HG02798 (cell line): ENCODE results near the gene FSTL4.

Experiments used
- ATAC-seq: cut with Tn5 transposase; IDR thresholded peaks from one replicate; pipeline ENCODE4 v1.9.1; 2021; ENCODE audit warnings: mild to moderate bottlenecking; ENCODE audit not compliant: unreplicated experiment, poor library complexity

Gene FSTL4

DNA sequence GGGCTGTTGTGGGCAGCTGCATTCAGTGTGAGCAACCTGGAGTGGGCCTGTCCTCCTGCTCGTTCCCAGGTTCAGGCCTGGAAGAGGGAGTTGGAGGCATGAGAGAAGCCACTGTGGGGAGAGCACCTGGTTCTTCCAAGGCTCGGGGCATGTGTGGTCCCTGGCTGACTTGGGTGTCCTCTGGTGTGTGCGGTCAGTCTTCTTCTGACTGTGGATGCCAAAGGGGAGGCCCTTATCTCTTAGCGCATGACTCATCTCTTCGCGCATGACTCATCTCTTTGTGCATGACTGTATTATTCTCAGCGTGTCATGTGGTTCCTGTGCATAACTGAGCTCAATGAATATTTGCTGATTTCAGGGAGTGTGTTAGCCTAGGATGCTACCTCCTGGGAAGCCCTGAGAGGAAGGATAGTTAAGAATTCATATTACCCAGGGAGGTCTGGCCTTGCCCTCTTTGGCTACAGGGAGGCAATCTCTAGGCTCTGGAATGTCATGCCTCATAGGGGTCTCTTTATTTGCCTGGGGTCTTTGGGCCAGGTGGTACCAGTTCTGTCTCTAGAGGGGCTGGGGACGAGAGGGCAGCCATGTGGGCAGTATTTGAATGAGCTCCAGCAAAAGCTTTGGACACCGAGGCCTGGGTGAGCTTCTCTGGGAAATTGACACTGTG lies 371.8 kb downstream of the FSTL4 start:
- peak; percentile 74 for ATAC-seq

- no peak for ATAC-seq
Measured at GRCh38 chr5:133238426-133239205, 373.7 kb downstream of the FSTL4 start.

DNA sequence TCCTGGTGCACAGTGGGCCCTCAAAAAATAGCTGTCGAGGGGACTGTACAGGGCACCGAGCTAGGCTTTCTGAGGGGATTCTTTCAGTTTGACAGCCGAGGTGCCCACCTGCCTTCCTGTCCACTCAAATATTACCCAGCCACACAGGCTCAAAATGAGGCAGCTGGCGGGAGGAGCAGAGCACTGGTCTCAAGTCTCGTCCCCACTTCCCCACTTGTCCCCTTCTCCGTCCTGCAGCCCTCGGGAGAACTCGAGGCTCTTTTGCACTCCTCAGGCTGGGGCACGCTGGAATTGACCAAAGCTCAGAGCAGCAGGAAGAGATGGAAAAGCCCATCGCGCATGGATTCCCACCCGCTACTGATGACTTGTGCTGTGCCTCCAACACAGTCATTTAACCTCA lies 375.4 kb downstream of the FSTL4 start:
- no peak for ATAC-seq

DNA sequence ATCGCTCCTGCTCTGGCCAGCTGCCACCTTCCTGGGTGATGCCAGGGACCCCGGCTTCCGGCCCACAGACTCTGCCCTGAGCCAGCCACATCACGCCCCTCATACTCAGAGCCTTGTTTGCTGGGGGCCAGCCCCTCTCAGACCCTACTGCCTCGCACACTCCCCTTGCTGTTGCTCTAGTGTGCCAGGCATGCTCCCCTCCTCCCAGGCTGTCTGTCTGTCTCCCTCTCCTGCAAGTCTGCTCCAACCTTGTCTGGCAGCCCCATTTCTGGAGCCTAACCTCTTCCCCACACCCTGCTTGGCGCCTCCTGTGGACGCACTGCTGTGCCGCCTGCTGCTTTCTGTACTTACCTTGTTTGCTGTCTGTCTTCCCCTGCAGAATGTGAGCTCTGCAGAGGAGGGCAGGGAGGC lies 375.8 kb downstream of the FSTL4 start:
- ATAC-seq = no peak

DNA sequence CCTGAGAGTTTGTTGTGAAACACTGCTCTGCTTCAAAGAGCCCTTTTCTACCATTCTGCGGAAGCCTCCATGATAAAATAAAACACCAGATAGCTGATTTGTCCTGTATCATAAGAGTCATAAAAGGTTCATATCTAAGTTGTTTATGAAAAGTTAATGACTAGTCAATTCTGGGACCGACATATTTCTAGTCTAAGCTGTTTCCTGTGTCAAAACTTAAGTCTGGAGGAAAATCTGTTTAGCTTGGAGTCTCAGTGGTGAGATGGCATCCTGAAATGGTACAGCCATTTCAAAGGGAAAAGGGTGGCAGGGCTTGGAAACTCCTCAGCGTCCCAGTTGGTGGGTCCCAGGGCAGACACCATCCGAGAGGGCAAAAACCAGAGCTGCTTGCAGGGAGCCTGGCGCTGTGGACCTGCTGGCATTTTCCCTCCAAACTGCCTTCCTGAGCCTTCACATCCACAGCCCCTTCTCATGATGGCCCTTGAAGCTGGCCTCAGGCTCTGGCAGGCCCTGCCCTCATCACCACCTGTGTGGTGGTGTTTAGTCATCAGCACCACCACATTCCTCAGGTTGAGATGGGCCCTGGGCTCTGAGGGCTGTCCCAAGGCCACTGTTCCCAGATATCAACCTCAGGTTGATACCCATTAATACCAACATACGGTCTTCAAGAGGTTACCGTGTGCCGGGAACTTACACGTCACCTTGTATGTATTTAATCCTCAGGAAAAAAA lies 376.5 kb downstream of the FSTL4 start:
- no peak for ATAC-seq

DNA sequence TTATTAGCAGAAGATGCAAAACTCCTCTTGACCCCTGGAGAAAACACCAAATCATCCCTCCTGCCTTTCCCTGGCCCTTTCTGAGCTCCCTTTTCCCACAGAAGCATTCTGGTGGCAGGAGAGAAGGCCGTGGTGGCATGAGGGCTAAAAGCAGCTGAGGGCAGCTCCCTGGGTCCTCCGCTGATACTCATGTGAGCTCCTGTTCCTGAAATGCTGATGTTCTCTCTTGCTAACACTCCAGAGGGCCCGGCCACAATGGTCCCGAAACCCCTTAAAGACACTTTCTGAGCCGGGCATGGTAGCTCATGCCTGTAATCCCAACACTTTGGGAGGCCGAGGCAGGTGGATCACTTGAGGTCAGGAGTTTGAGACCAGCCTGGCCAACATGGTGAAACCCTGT lies 377.4 kb downstream of the FSTL4 start:
- no peak for ATAC-seq

DNA sequence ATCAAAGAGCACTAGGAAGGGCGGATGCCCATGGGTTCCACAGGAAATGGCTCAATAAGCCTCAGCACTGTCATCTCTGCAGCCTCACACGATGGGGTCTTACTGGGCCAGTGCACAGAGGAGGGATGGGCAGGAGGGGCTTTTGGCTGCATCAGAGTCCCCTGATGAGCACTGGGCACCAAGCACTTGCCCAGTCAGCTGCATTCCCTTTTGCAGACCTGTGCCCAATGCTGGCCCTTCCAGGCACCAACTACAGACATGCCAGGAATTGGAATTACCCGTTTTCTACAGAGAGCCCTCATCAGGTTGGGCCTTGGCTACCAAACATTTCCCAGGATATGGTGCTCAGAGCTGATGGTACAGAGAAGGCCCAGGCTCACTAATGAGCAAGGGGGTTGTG lies 378.1 kb downstream of the FSTL4 start:
- no peak for ATAC-seq

GRCh38 chr5:133233616-133234015 lies 378.7 kb downstream of the FSTL4 start:
- no peak for ATAC-seq

DNA sequence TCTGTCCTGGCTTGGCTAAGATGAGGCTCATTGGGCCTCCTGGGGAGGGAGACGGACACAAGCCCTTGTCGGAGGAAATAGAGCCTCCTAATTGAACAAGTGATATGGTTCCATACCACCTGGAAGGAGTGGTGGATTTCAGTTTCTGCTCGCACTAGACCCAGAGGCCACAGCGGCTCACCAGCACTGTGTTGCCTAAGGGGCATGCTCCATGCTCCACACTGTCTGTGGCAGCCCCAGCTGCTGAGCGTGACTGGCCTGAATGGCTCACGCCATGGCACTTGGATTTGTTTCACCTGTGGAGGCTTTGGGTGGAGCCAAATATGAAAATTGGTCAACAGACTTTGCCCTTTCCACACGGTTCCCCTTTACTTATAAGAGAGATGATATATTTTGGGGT lies 379.4 kb downstream of the FSTL4 start:
- ATAC-seq = no peak

DNA sequence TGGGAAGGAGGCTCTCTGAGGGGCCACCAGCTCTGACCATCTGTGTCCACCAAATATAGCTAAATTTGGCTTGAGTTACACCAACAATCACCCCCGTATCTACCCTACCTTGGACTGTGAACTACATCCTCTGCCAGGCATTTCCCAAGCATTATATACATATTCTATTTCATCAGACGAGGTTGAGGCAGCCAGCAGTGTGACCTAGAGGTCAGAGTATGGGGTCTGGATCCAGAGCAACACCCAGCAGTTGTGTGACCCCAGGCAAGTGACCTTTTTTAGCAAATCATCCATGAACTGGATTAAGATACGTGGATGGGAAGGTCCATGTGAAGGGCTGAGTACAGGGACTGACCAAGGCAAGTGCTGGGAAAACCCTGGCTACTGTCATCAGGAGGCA lies 379.9 kb downstream of the FSTL4 start:
- ATAC-seq = no peak

DNA sequence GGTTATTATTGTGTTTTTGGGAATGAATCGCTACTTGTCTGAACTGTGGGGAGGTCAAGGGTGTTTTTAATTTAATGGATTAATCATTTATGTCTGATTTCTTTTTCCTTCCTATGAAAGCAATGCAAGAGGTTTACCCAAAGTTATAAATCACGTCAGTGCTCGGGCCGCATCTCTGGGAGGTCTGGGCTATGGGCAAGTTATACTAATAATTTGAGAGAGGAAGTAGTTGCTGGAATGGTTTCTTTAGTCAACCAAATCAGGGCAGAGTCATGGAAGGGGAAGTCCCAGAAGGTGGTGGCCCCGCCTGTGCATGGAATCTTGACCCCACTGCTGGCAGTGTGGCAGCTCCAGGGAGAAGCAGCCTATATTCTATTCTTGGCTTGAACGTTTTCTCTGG lies 380.3 kb downstream of the FSTL4 start:
- ATAC-seq = no peak

DNA sequence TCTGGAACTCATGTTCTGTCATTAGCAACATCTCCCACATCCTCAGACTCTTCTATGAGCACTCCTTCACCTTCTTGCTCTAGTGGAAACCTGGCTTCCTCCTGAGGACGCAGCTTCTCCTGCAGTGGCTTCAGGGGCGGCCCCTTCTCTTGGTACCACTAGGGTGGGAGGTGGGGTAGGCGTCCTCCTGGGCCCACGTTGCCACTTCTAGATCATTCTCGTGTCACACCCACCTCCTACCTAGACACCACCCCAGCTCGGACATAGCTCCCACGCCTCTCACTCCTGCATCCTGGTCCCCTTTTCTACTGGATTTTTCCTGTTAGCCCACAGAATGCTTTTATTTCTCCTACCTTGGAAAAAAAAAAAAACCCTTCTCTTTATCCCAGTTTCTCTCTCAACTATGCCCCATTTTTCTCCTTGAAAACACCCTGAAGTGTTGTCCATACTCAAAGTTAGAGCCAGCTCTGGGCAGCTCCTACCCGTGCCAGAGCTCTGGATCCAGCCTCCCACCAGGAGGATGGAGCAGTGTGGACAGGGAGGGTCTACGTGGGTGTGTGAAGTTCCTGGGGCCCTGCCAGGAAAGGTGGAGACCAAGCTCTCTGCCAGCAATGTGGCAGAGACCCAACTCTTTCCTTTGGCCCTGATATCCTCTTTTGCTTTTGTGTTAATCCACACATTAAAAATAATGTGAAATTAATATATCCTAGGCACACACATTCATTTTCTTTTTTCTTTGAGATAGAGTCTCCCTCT lies 381.3 kb downstream of the FSTL4 start:
- ATAC-seq = no peak

GRCh38 chr5:133229931-133230664 lies 382.2 kb downstream of the FSTL4 start:
- ATAC-seq = no peak

DNA sequence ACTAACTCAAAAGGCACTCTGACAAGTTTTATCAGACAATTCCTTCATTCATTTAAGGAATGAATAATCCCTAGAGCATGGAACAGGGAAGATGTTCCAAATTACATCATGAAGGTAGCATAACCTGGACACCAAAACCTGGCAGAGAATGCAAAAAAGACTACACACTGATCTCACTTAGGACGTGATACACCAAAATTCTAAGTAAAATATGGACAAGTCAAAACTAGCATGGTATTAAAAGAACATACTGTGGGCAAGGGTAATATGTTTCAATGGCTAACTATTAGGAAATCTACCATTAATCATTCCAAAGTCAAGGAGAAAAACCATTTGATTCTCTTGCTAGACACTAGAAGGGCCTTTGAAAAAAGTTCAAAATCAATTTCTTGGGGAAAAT lies 384.0 kb downstream of the FSTL4 start:
- no peak for ATAC-seq

- no peak for ATAC-seq
Measured at GRCh38 chr5:133227897-133228296, 384.4 kb downstream of the FSTL4 start.

DNA sequence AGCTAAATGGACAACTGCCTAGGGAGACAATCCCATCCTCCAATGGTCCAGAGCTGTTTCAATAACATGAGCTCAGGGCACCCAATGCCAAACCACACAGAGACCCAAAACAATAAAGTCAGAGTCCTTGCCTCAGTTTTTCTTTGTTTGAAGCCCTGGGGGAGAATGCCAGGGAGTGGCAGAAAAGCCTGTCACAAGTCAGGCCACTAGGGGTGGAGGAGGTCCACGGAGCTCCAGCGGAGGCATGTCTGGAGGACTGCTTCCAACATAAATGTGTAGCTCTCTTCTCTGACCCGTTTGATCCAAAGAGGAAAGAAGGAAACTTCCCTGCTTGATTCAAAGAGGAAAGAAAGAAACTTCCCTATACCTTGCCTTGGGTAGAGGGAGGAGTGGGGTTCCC lies 385.3 kb downstream of the FSTL4 start:
- no peak for ATAC-seq

DNA sequence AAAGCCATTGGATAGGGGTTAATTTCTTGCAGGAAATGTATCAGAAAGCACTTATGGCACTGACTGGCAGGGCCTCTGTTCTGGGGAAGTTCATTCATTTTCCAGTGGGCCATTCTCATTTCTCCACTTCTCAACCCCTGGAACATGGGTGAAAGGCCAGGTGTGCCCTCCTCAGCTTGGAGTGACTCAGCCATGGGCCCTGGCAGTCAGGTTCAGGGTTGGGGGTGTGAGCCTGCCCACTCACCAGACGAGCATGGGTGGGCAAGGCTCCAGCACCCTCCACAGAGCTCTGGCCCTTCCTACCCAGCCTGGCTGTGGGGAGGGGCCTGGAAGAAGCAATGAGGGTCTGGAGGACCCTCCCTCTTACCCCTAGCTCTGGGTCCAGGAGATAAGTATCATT lies 386.2 kb downstream of the FSTL4 start:
- ATAC-seq = no peak

GRCh38 chr5:133225671-133226152 lies 386.6 kb downstream of the FSTL4 start:
- no peak for ATAC-seq

DNA sequence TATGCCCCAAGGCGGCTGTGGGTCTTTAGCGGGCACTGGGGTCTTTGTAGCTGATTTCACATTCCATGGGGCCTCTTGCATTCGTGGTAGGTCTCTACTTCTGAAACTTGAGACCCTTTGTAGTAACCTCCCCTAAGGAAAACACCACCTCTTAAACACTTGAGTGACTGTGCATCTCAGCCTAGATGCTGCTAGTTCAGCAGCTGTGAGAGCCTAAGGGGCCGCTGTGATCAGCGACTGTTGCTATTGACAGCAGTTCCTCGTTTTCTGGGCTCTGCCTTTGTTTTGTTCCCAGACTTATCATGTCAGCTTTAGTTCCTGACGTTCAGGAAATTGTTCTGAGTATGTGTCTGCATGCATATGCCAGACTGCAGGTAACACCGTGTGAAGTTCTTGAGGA lies 389.4 kb downstream of the FSTL4 start:
- no peak for ATAC-seq

- no peak for ATAC-seq
Measured at GRCh38 chr5:133222521-133222920, 389.8 kb downstream of the FSTL4 start.
